IMR-90 (cell line): ENCODE measurements around the gene CHI3L1. TPM values are rescaled to one million over a fixed set of nuclear protein-coding genes. Genes with fewer than 3 reads are reported as not detected.

Experiments
- ATAC-seq: fragments of 200-7000 bp; cut with Tn5 transposase; 2 replicates; pipeline ENCODE4 v1.9.1; 2020; ENCODE audit warnings: low read depth, mild to moderate bottlenecking, moderate library complexity
- BruUV-seq: library from RNA; stranded (reverse); fragments of 400-500 nt; replicated peaks from 2 replicates; lab custom pipeline; 2021; lab: Mats Ljungman, UMichigan
- CTCF ChIA-PET: fragments of 300-600 bp; formaldehyde crosslinking; extraction: SDS; loops from one replicate; lab custom pipeline; 2021; ENCODE audit warnings: antibody characterized with exemption; lab: Yijun Ruan, JAX
- POLR2A ChIA-PET: fragments of 300-600 bp; sonication (Branson Sonifier 250); formaldehyde crosslinking; loops from one replicate; lab custom pipeline; 2022; ENCODE audit warnings: antibody characterized with exemption; ENCODE audit not compliant: unreplicated experiment; lab: Charles Lee
- DNase-seq: peaks from one replicate; pipeline ENCODE4 v3.0.0; 2013
- H2AFZ ChIP-seq: replicated peaks from 2 replicates; pipeline ENCODE3; 2013; ENCODE audit warnings: low read length, mild to moderate bottlenecking; ENCODE audit not compliant: poor library complexity
- H2AK5ac ChIP-seq: 2 replicates; pipeline ENCODE4 v1.6.1; 2013; ENCODE audit warnings: low read depth, low read length, inconsistent platforms
- H2AK9ac ChIP-seq: replicated peaks from 2 replicates; pipeline ENCODE3; 2013; ENCODE audit warnings: mild to moderate bottlenecking, low read depth, low read length, moderate library complexity; ENCODE audit not compliant: poor library complexity
- H2BK120ac ChIP-seq: 2 replicates; pipeline ENCODE4 v1.6.1; 2013; ENCODE audit warnings: low read depth, low read length, inconsistent platforms
- H2BK15ac ChIP-seq: 3 replicates; pipeline ENCODE4 v1.6.1; 2013; ENCODE audit warnings: low read depth, low read length, inconsistent platforms
- H2BK20ac ChIP-seq: 2 replicates; pipeline ENCODE4 v1.6.1; 2013; ENCODE audit warnings: low read depth, mild to moderate bottlenecking, inconsistent platforms, low read length, moderate library complexity
- H2BK5ac ChIP-seq: 2 replicates; pipeline ENCODE4 v1.6.1; 2013; ENCODE audit warnings: mild to moderate bottlenecking, low read depth, low read length, inconsistent platforms; ENCODE audit not compliant: poor library complexity, severe bottlenecking
- H3K14ac ChIP-seq: replicated peaks from 2 replicates; pipeline ENCODE4 v1.6.1; 2013; ENCODE audit warnings: low read depth, low read length, inconsistent platforms
- H3K18ac ChIP-seq: 2 replicates; pipeline ENCODE4 v1.6.1; 2013; ENCODE audit warnings: low read depth, low read length, control low read depth
- H3K23ac ChIP-seq: 2 replicates; pipeline ENCODE4 v1.6.1; 2013; ENCODE audit warnings: low read depth, low read length, inconsistent platforms
- H3K27ac ChIP-seq: 2 replicates; pipeline ENCODE4 v1.5.1; 2013; ENCODE audit warnings: mild to moderate bottlenecking, control low read depth, low read length; ENCODE audit not compliant: insufficient read depth
- H3K27me3 ChIP-seq: 2 replicates; pipeline ENCODE4 v1.6.1; 2013; ENCODE audit warnings: low read length; ENCODE audit not compliant: control insufficient read depth, insufficient read depth
- H3K36me3 ChIP-seq: 2 replicates; pipeline ENCODE4 v1.6.1; 2013; ENCODE audit warnings: low read length, mixed read lengths; ENCODE audit not compliant: control insufficient read depth, insufficient read depth
- H3K4ac ChIP-seq: 2 replicates; pipeline ENCODE4 v1.6.1; 2013; ENCODE audit warnings: low read depth, low read length, inconsistent platforms
- H3K4me1 ChIP-seq: 2 replicates; pipeline ENCODE4 v1.6.1; 2013; ENCODE audit warnings: low read length, mixed read lengths; ENCODE audit not compliant: control insufficient read depth, insufficient read depth
- H3K4me2 ChIP-seq: 2 replicates; pipeline ENCODE4 v1.6.1; 2013; ENCODE audit warnings: low read depth, mild to moderate bottlenecking, control low read depth, low read length, moderate library complexity
- H3K4me3 ChIP-seq: 2 replicates; pipeline ENCODE4 v1.5.1; 2013; ENCODE audit warnings: low read depth, mild to moderate bottlenecking, control low read depth, low read length, moderate library complexity; ENCODE audit not compliant: insufficient read depth
- H3K56ac ChIP-seq: 2 replicates; pipeline ENCODE4 v1.6.1; 2013; ENCODE audit warnings: low read length, inconsistent platforms; ENCODE audit not compliant: insufficient read depth; ENCODE audit errors: extremely low read depth
- H3K79me1 ChIP-seq, 2 experiments: 2 replicates each; pipeline ENCODE4 v1.6.1; 2013; ENCODE audit warnings: low read length in 2 of 2, inconsistent platforms in 1 of 2, low read depth in 1 of 2
- H3K9ac ChIP-seq: 2 replicates; pipeline ENCODE4 v1.6.1; 2013; ENCODE audit warnings: low read depth, low read length, control low read depth
- H3K9me1 ChIP-seq: 2 replicates; pipeline ENCODE4 v1.6.1; 2013; ENCODE audit warnings: low read length, inconsistent platforms; ENCODE audit not compliant: insufficient read depth
- H3K9me3 ChIP-seq: 2 replicates; pipeline ENCODE4 v1.6.1; 2013; ENCODE audit warnings: low read length; ENCODE audit not compliant: control insufficient read depth, insufficient read depth
- H4K20me1 ChIP-seq: 2 replicates; pipeline ENCODE4 v1.6.1; 2013; ENCODE audit warnings: low read length, inconsistent platforms; ENCODE audit not compliant: insufficient read depth
- H4K5ac ChIP-seq: 2 replicates; pipeline ENCODE4 v1.6.1; 2013; ENCODE audit warnings: mild to moderate bottlenecking, low read depth, low read length, control low read depth
- H4K8ac ChIP-seq, 2 experiments: 2 replicates each; pipeline ENCODE4 v1.6.1; 2013; ENCODE audit warnings: low read depth in 2 of 2, low read length in 2 of 2, control low read depth in 1 of 2, inconsistent platforms in 1 of 2
- H4K91ac ChIP-seq: 2 replicates; pipeline ENCODE4 v1.6.1; 2013; ENCODE audit warnings: low read depth, low read length, inconsistent platforms; ENCODE audit not compliant: insufficient read depth
- BHLHE40 ChIP-seq: fragments of 150-350 bp; IDR thresholded peaks from 2 replicates; pipeline ENCODE4 v1.6.1; 2016; ENCODE audit warnings: mild to moderate bottlenecking, low read depth, low read length
- CEBPB ChIP-seq: IDR thresholded peaks from 2 replicates; pipeline ENCODE4 v1.6.1; 2012; ENCODE audit warnings: low read depth, low read length, improper control_type of control experiment
- CHD1 ChIP-seq: IDR thresholded peaks from 2 replicates; pipeline ENCODE4 v1.6.1; 2012; ENCODE audit warnings: low read depth, low read length, improper control_type of control experiment
- CTCF ChIP-seq: conservative IDR thresholded peaks from 2 replicates; pipeline ENCODE4 v1.5.1; 2012; ENCODE audit warnings: mild to moderate bottlenecking, low read depth, low read length, improper control_type of control experiment
- FOS ChIP-seq: fragments of 150-350 bp; IDR thresholded peaks from 2 replicates; pipeline ENCODE4 v1.6.1; 2016; ENCODE audit warnings: low read depth, low read length
- MAFK ChIP-seq: IDR thresholded peaks from 2 replicates; pipeline ENCODE4 v1.6.1; 2012; ENCODE audit warnings: low read depth, low read length, improper control_type of control experiment
- MAZ ChIP-seq: IDR thresholded peaks from 2 replicates; pipeline ENCODE4 v1.6.1; 2012; ENCODE audit warnings: low read depth, mild to moderate bottlenecking, low read length, improper control_type of control experiment, moderate library complexity, borderline replicate concordance
- MXI1 ChIP-seq: IDR thresholded peaks from 2 replicates; pipeline ENCODE4 v1.6.1; 2012; ENCODE audit warnings: low read depth, mild to moderate bottlenecking, low read length, moderate library complexity, borderline replicate concordance
- NFE2L2 ChIP-seq: fragments of 150-350 bp; IDR thresholded peaks from 2 replicates; pipeline ENCODE4 v1.6.1; 2016; ENCODE audit warnings: low read depth, mild to moderate bottlenecking, low read length
- POLR2A ChIP-seq: IDR thresholded peaks from 2 replicates; pipeline ENCODE4 v1.6.1; 2012; ENCODE audit warnings: mild to moderate bottlenecking, low read depth, low read length
- RAD21 ChIP-seq: IDR thresholded peaks from 2 replicates; pipeline ENCODE4 v1.6.1; 2012; ENCODE audit warnings: low read length, improper control_type of control experiment
- RCOR1 ChIP-seq: IDR thresholded peaks from 2 replicates; pipeline ENCODE4 v1.6.1; 2012; ENCODE audit warnings: mild to moderate bottlenecking, low read length, improper control_type of control experiment; ENCODE audit not compliant: insufficient replicate concordance
- RFX5 ChIP-seq: IDR thresholded peaks from 2 replicates; pipeline ENCODE4 v1.8.0; 2012; ENCODE audit warnings: low read depth, mild to moderate bottlenecking, low read length, moderate library complexity
- SMC3 ChIP-seq: fragments of 150-350 bp; IDR thresholded peaks from 2 replicates; pipeline ENCODE4 v1.6.1; 2016; ENCODE audit warnings: low read depth, mild to moderate bottlenecking, antibody characterized with exemption, low read length, moderate library complexity
- USF2 ChIP-seq: fragments of 150-350 bp; IDR thresholded peaks from 2 replicates; pipeline ENCODE4 v1.6.1; 2017; ENCODE audit warnings: mild to moderate bottlenecking, antibody characterized with exemption, low read length, low read depth
- WGBS, 2 experiments: methylation state at CpG; one replicate each; pipeline versions ENCODE4 v1.1.5 to v1.1.7; 2013; ENCODE audit warnings: missing lambda C conversion rate in 2 of 2; ENCODE audit not compliant: insufficient read length in 1 of 2; ENCODE audit errors: extremely low coverage in 2 of 2; 5-methylcytosine and 5-hydroxymethylcytosine counted together
- dilution Hi-C: fragments of 300-500 bp; cut with HindIII; formaldehyde crosslinking; loops from one replicate; pipeline ENCODE4 v1.14.3; 2018; ENCODE audit warnings: low sequenced_read_pairs; ENCODE audit not compliant: unreplicated experiment
- in situ Hi-C: fragments of 300-500 bp; cut with MboI; formaldehyde crosslinking; loops from 3 replicates; pipeline ENCODE4 v1.14.3; 2019; ENCODE audit warnings: low sequenced_read_pairs, inconsistent platforms, mixed read lengths
- intact Hi-C: fragments of 100-400 bp; cut with micrococcal nuclease; formaldehyde crosslinking; loops from 2 replicates; pipeline ENCODE4 v1.10.0; 2022
- polyA plus RNA-seq, 3 experiments: library from polyadenylated mRNA; depleted of rRNA; stranded (reverse); fragments of >200 nt; gene quantifications; 2 replicates each; pipeline ENCODE4 v1.2.3, GENCODE V29; 2012; ENCODE audit warnings: low replicate concordance in 1 of 3
- total RNA-seq: library from RNA; depleted of rRNA; stranded (reverse); fragments of >200 nt; gene quantifications from 2 replicates; pipeline ENCODE4 v1.2.3, GENCODE V29; 2012
- TF ChIP-seq, protein P1 (sequence below): fragments of 150-350 bp; IDR thresholded peaks from 2 replicates; pipeline ENCODE4 v1.6.1; 2016; ENCODE audit warnings: low read depth, mild to moderate bottlenecking, low read length, moderate library complexity, borderline replicate concordance

Gene CHI3L1
- total and polyA plus RNA-seq, 2 of the 4 experiments (the other 2 are of a cell fraction), result 0.17 TPM; not detected in 1

DNA sequence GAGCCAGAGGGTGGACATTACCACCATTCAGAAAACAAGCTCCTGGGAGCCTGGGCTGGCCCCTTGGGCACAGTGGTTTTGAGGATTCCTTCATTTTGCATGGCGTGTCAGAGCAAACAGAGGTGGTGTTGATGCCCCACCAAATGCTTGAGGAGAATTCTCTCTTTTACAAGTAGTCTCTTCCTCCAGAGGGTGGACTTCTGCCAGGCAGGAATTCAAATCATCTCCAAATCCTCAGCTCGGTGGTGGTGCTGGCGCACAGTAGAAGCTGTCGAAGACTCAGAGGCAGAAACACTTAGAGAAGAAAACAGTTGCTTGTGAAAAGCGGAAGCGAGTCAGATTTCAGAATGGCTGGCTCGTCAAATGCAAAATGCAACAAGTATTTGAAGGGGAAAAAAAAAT is 3.4 kb upstream of the CHI3L1 start:
- no peak overlapping the region for H2BK15ac ChIP-seq
- H3K79me1 ChIP-seq, result no peaks in the 10 kb centered on the region
- ChIA-PET POLR2A (no interaction called here), CTCF (no interaction called here)
- no peaks in the 10 kb centered on the region for H3K9me1 ChIP-seq
- TF ChIP-seq USF2, result no peak
- no peak for TF ChIP-seq MAFK
- TF ChIP-seq, protein P1, sequence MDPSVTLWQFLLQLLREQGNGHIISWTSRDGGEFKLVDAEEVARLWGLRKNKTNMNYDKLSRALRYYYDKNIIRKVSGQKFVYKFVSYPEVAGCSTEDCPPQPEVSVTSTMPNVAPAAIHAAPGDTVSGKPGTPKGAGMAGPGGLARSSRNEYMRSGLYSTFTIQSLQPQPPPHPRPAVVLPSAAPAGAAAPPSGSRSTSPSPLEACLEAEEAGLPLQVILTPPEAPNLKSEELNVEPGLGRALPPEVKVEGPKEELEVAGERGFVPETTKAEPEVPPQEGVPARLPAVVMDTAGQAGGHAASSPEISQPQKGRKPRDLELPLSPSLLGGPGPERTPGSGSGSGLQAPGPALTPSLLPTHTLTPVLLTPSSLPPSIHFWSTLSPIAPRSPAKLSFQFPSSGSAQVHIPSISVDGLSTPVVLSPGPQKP, result no peak
- TF ChIP-seq RAD21, result no peak
- no peak for TF ChIP-seq RCOR1
- TF ChIP-seq NFE2L2, result no peak
- TF ChIP-seq RFX5, result no peak
- no peak for TF ChIP-seq FOS
- TF ChIP-seq MAZ, result no peak
- no peak for TF ChIP-seq MXI1
- no peak for TF ChIP-seq CHD1
- no peak for TF ChIP-seq BHLHE40
- no peak for TF ChIP-seq POLR2A
- no peak for TF ChIP-seq CTCF
- TF ChIP-seq SMC3, result no peak
- no peak for TF ChIP-seq CEBPB
- no peak overlapping the region for H3K4ac ChIP-seq
- H3K27ac ChIP-seq, result no peak overlapping the region
- H3K14ac ChIP-seq, result no peak overlapping the region
- DNase-seq (peak; percentile 15), ATAC-seq (peak; percentile 75)
- H2BK5ac ChIP-seq, result no peak overlapping the region
- H2AK5ac ChIP-seq, result no peak overlapping the region
- no peak overlapping the region for H3K9ac ChIP-seq
- no peak overlapping the region; the same call in 1 of the 2 replicates for H4K91ac ChIP-seq
- peaks cover 20% of the 10 kb centered on the region for H3K27me3 ChIP-seq
- dilution Hi-C loops (no loop called here), intact Hi-C loops (no loop called here), in situ Hi-C loops (no loop called here)
- no TSS peak for BruUV-seq
- H2BK120ac ChIP-seq, result no peak overlapping the region
- no peak overlapping the region for H2BK20ac ChIP-seq
- no peak overlapping the region for H3K4me3 ChIP-seq
- WGBS, 2 experiments, result 47% methylated on average over 2 of the region's 7 CpGs; no CpG with 5 or more reads in 1 of the 2 experiments
- H4K5ac ChIP-seq, result no peak overlapping the region
- H4K20me1 ChIP-seq, result no peaks in the 10 kb centered on the region
- no peak overlapping the region for H3K23ac ChIP-seq
- no peaks in the 10 kb centered on the region for H3K9me3 ChIP-seq
- H4K8ac ChIP-seq, result no peak overlapping the region
- no peak overlapping the region for H2AFZ ChIP-seq
- peaks cover 3% of the 10 kb centered on the region; the same call in 1 of the 2 replicates for H3K4me1 ChIP-seq
- H3K18ac ChIP-seq, result no peak overlapping the region
- no peak overlapping the region for H3K4me2 ChIP-seq
- H3K56ac ChIP-seq, result no peak overlapping the region
- H3K36me3 ChIP-seq, result no peaks in the 10 kb centered on the region
- no peak overlapping the region for H2AK9ac ChIP-seq
